Psoas muscle (tissue), 8 donors: Measurements from ENCODE around the gene AHR. TPM values are rescaled to one million over a fixed set of nuclear protein-coding genes. Genes with fewer than 3 reads are reported as not detected.

Experiments
- ATAC-seq, 4 donors: fragments of 200-7000 bp; cut with Tn5 transposase; one replicate each; pipeline ENCODE4 v1.9.1; 2020; ENCODE audit warnings: moderate library complexity in 3 of 4, mild to moderate bottlenecking in 2 of 4
- DNase-seq, 2 donors: peaks; one replicate each; pipeline ENCODE4 v3.0.0-alpha.2; 2020
- H3K27ac ChIP-seq: fragments of 200-600 bp; one replicate; pipeline ENCODE4 v1.8.0; 2022
- H3K27me3 ChIP-seq, 3 donors: fragments of 200-600 bp in 1 of 3; one replicate each; pipeline versions ENCODE4 v1.6.1 to v1.8.0; 2013 to 2022; ENCODE audit warnings: low read length in 2 of 3, mild to moderate bottlenecking in 2 of 3, moderate library complexity in 1 of 3; ENCODE audit not compliant: insufficient read depth in 3 of 3
- H3K36me3 ChIP-seq, 2 donors: fragments of 200-600 bp in 1 of 2; one replicate each; pipeline versions ENCODE4 v1.6.1 to v1.8.0; 2013 to 2022; ENCODE audit warnings: low read depth in 1 of 2, mild to moderate bottlenecking in 1 of 2, moderate library complexity in 1 of 2; ENCODE audit not compliant: insufficient read depth in 1 of 2
- H3K4me1 ChIP-seq: fragments of 200-600 bp; one replicate; pipeline ENCODE4 v1.8.0; 2022
- H3K4me3 ChIP-seq: fragments of 200-600 bp; one replicate; pipeline ENCODE4 v1.8.0; 2022; ENCODE audit warnings: mild to moderate bottlenecking
- H3K9me3 ChIP-seq: fragments of 200-600 bp; one replicate; pipeline ENCODE4 v1.8.0; 2022
- WGBS, 3 donors: extraction: QIAGEN DNeasy Blood & Tissue Kit; methylation state at CpG; one replicate each; pipeline versions ENCODE4 v1.1.6 to v1.1.7; 2013; 5-methylcytosine and 5-hydroxymethylcytosine counted together
- intact Hi-C, 2 donors: fragments of 100-400 bp; cut with DNase I; formaldehyde crosslinking; loops; one replicate each; pipeline versions ENCODE4 v1.11.0 to v1.14.2; 2022
- polyA plus RNA-seq, 3 donors: library from polyadenylated mRNA; stranded (reverse); fragments of 200-250 nt; gene quantifications; one replicate each; pipeline ENCODE4 v1.2.3, GENCODE V29; 2013
- total RNA-seq, 4 donors: library from RNA; stranded (reverse); fragmentation: NEBNext Ultra II Directional in 2 of 4; extraction: Animal tissue kit (Norgen Biotek cat#: 25700) in 2 of 4; gene quantifications; one replicate each; pipeline versions ENCODE4 v1.2.1 to v1.2.4, GENCODE V29; 2021 to 2023
- TF ChIP-seq, protein P1 (sequence below): fragments of 200-600 bp; IDR thresholded peaks from one replicate; pipeline ENCODE4 v1.8.0; 2022; ENCODE audit warnings: antibody characterized with exemption
- donor health status: healthy with polysubstance abuse.
- donor health status: DM: no; HTN: no; CAD: no; lungs with moderate emphysema.
- donor health status: Bipolar disorder and iron deficiency.
- donor health status: healthy.
- donor health status: DM: yes; HTN: yes; CAD: no.
- donor health status: DM: no; HTN: no; CAD: no.
- donor health status: DM: no; HTN: no; CAD: no.
- donor health status: DM: yes; HTN: yes; CAD: no.

The AHR gene
- total and polyA plus RNA-seq, 7 donors: 1.4 to 9.2 (median 3.8) TPM

DNA sequence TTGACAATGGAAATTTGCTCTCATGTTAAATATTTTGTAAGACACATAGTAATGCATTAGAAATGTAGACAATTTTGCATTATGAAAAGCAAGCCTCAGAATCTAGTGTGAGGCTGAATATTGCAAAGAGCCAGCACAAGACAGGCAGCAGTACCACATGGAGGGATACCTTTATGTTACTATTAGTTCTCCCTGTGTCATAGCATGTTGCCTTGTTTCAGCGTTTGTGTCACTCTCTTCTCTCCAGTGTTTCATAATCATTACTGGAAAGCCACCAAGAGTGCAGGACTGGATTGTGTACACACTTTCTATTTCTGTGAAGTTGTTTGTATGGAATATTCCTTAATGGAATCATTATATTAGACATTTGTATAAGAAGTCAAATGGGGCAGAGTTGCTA is 8.5 kb downstream of the AHR start:
- TF ChIP-seq, protein P1, sequence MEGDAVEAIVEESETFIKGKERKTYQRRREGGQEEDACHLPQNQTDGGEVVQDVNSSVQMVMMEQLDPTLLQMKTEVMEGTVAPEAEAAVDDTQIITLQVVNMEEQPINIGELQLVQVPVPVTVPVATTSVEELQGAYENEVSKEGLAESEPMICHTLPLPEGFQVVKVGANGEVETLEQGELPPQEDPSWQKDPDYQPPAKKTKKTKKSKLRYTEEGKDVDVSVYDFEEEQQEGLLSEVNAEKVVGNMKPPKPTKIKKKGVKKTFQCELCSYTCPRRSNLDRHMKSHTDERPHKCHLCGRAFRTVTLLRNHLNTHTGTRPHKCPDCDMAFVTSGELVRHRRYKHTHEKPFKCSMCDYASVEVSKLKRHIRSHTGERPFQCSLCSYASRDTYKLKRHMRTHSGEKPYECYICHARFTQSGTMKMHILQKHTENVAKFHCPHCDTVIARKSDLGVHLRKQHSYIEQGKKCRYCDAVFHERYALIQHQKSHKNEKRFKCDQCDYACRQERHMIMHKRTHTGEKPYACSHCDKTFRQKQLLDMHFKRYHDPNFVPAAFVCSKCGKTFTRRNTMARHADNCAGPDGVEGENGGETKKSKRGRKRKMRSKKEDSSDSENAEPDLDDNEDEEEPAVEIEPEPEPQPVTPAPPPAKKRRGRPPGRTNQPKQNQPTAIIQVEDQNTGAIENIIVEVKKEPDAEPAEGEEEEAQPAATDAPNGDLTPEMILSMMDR: no peak
- ATAC-seq (no peak), DNase-seq (no peak)
- Histone ChIP-seq H3K27ac (no peak overlapping the region), H3K4me3 (no peak overlapping the region), H3K4me1 (no peaks in the 10 kb centered on the region), H3K9me3 (no peaks in the 10 kb centered on the region), H3K27me3 (no peaks in the 10 kb centered on the region), H3K36me3 (no peaks in the 10 kb centered on the region)
- intact Hi-C loops: no loop called here
- WGBS, 3 donors: 26 to 37% (median 26%) methylated on average over 1 of the region's 1 CpG

DNA sequence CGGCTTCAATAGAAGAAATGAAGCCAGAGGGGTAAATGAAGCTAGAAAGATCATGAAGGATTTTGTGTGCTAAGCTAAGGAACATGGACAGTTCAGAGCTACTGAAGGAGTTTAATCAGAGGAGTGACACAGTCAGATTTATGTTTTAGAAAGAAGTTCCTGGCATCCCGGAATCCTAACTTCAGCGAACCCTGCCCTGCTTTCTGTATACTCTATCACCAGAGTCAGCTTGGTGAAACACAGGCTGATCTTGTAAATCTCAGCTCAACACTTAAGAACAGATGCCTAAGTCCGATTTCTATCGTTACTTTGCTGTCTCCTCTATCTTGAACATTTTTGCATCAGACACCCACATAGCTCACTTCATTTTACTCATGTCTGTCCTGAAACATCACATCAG is 9.1 kb downstream of the AHR start:
- TF ChIP-seq, protein P1: no peak
- 73 to 81% (median 74%) methylated on average over 5 of the region's 5 CpGs for WGBS, 3 donors
- Histone ChIP-seq H3K36me3 (no peaks in the 10 kb centered on the region), H3K4me1 (no peaks in the 10 kb centered on the region), H3K4me3 (no peak overlapping the region), H3K27me3 (no peaks in the 10 kb centered on the region), H3K9me3 (no peaks in the 10 kb centered on the region), H3K27ac (no peak overlapping the region)
- ATAC-seq (no peak), DNase-seq (no peak)
- intact Hi-C loops: no loop called here

DNA sequence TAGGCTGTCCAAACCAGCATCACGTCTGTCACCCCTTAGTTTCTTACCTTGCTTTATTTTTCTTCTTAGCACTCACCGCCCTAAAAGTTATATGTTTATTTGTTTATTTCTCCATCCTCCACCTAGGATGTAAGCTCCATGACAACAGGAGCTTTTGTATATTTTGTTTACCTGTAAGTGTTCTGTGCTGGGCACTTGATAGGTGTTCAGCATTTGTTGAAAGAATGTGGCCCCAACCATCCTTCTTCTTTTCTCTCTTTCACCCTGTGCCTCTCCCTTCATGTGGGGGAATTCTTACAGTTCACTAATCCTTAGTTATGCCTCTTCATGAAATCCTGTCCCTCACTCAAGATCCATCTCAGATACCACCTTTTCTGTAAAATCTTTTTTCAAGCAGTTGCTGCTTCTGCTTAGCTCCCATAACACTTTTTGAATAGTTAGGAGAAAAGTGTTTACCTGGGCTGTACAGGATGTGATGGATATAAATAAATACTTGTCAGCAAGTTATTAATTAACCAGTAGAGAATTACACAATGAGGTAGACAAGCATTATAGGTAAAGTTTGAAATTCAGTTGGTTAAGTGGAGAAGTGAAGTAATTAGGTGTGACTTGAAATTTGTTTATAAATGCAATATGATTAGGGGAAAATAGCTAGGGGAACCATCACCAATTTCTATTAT is 9.7 kb downstream of the AHR start:
- H3K4me3 ChIP-seq: no peak overlapping the region
- H3K4me1 ChIP-seq: no peaks in the 10 kb centered on the region
- no peaks in the 10 kb centered on the region for H3K27me3 ChIP-seq
- TF ChIP-seq, protein P1: no peak
- DNase-seq (no peak), ATAC-seq (no peak)
- no peaks in the 10 kb centered on the region for H3K9me3 ChIP-seq
- intact Hi-C loops: no loop called here
- WGBS, 3 donors: 80 to 88% (median 81%) methylated on average over 2 of the region's 2 CpGs
- no peak overlapping the region for H3K27ac ChIP-seq
- H3K36me3 ChIP-seq: no peaks in the 10 kb centered on the region

DNA sequence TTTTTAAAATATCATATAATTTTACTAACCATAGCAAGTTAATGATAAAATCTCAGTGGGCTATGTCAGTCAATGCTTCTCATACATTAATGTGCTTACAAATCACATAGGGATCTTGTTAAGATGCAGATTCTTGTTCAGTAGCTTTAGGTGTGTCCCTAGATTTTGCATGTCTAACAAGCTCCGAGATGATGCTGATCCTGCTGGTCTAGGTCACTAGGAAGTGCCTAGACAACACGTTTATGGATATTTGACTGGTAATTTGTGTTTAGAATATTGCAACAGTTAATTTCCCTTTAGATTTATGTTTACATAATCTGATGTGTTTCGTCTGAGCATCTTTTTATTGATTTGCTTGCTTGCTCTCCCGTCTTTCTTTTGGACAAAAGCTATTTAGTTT is 12.7 kb downstream of the AHR start:
- no peaks in the 10 kb centered on the region for H3K9me3 ChIP-seq
- no peaks in the 10 kb centered on the region for H3K4me1 ChIP-seq
- no peak overlapping the region for H3K4me3 ChIP-seq
- no peak for DNase-seq
- intact Hi-C loops: no loop called here
- ATAC-seq: no peak
- H3K36me3 ChIP-seq: no peaks in the 10 kb centered on the region
- 89 to 90% (median 89%) methylated on average over 4 of the region's 4 CpGs for WGBS, 3 donors
- TF ChIP-seq, protein P1: no peak
- H3K27me3 ChIP-seq: no peaks in the 10 kb centered on the region
- H3K27ac ChIP-seq: no peak overlapping the region

DNA sequence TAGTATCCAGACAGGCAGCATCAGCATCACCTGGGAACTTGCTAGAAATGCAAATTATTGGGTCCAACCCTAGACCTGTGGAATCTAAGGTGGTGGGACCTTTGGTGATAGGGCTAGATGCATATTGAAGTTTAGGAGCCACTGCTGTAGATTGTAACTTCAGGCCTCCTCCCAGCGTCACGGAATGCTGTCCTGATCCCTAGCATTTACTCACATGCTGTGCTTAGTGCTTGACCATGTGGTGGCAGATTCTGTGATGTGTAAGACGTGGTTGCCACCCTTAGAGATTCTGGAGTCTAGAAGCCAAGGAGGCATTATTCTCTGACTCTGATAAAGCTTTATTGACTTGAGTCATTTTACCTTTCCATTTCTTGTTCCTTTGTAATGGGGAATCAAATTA is 13.5 kb downstream of the AHR start:
- 73 to 82% (median 79%) methylated on average over 3 of the region's 3 CpGs for WGBS, 3 donors
- Histone ChIP-seq H3K36me3 (no peaks in the 10 kb centered on the region), H3K9me3 (no peaks in the 10 kb centered on the region), H3K4me1 (no peaks in the 10 kb centered on the region), H3K4me3 (no peak overlapping the region), H3K27me3 (no peaks in the 10 kb centered on the region), H3K27ac (no peak overlapping the region)
- TF ChIP-seq, protein P1: no peak
- intact Hi-C loops: no loop called here
- no peak for DNase-seq
- ATAC-seq: no peak
